Liver (tissue), 9 donors: ENCODE results near the gene KRT31. TPM values are rescaled to one million over a fixed set of nuclear protein-coding genes. Genes with fewer than 3 reads are reported as not detected.

Experiments
- DNase-seq: peaks from one replicate; pipeline ENCODE4 v3.0.0-alpha.2; 2017; ENCODE audit warnings: low spot score
- H3K27ac ChIP-seq, 2 donors: one replicate each; pipeline ENCODE4 v1.7.0; 2013; ENCODE audit warnings: inconsistent platforms in 2 of 2, low read length in 2 of 2, control low read depth in 1 of 2, low read depth in 1 of 2, mild to moderate bottlenecking in 1 of 2
- H3K27me3 ChIP-seq, 4 donors: one replicate each; pipeline versions ENCODE4 v1.6.1 to v1.7.0; 2013; ENCODE audit warnings: low read length in 3 of 4, inconsistent platforms in 1 of 4, mild to moderate bottlenecking in 1 of 4, moderate library complexity in 1 of 4; ENCODE audit not compliant: control insufficient read depth in 4 of 4, insufficient read depth in 4 of 4
- H3K36me3 ChIP-seq, 4 donors: one replicate each; pipeline versions ENCODE4 v1.6.1 to v1.7.0; 2013; ENCODE audit warnings: low read length in 3 of 4, mild to moderate bottlenecking in 3 of 4, low read depth in 1 of 4, moderate library complexity in 1 of 4; ENCODE audit not compliant: control insufficient read depth in 4 of 4, insufficient read depth in 3 of 4
- H3K4me1 ChIP-seq, 4 donors: one replicate each; pipeline versions ENCODE4 v1.6.1 to v1.7.0; 2013; ENCODE audit warnings: low read length in 3 of 4, mild to moderate bottlenecking in 3 of 4, moderate library complexity in 1 of 4; ENCODE audit not compliant: control insufficient read depth in 4 of 4, insufficient read depth in 4 of 4
- H3K4me3 ChIP-seq, 3 donors: one replicate each; pipeline versions ENCODE4 v1.6.1 to v1.7.0; 2013; ENCODE audit warnings: low read length in 3 of 3, control low read depth in 1 of 3, low read depth in 1 of 3, mild to moderate bottlenecking in 1 of 3
- H3K9ac ChIP-seq, 2 donors: one replicate each; pipeline ENCODE4 v1.7.0; 2013; ENCODE audit warnings: low read length in 2 of 2, mild to moderate bottlenecking in 2 of 2, moderate library complexity in 2 of 2, control low read depth in 1 of 2, low read depth in 1 of 2
- H3K9me3 ChIP-seq, 4 donors: one replicate each; pipeline versions ENCODE4 v1.6.1 to v1.7.0; 2013; ENCODE audit warnings: low read length in 3 of 4; ENCODE audit not compliant: control insufficient read depth in 4 of 4
- ATF3 ChIP-seq: IDR thresholded peaks from 2 replicates; pipeline ENCODE4 v1.6.1; 2016; ENCODE audit warnings: antibody characterized with exemption
- CTCF ChIP-seq: fragments of 150-350 bp; IDR thresholded peaks from 2 replicates; pipeline ENCODE4 v1.5.1; 2017; ENCODE audit warnings: improper control_type of control experiment, low read depth, low read length; ENCODE audit not compliant: missing input control
- EGR1 ChIP-seq, 2 donors: IDR thresholded peaks; 2 replicates each; pipeline ENCODE4 v1.6.1; 2016 to 2018; ENCODE audit warnings: antibody characterized with exemption in 2 of 2, low read depth in 2 of 2
- FOXA1 ChIP-seq: IDR thresholded peaks from 2 replicates; pipeline ENCODE4 v1.6.1; 2016; ENCODE audit warnings: antibody characterized with exemption
- FOXA2 ChIP-seq: IDR thresholded peaks from 2 replicates; pipeline ENCODE4 v1.6.1; 2016; ENCODE audit warnings: antibody characterized with exemption
- GABPA ChIP-seq, 2 donors: IDR thresholded peaks in 1 of 2; conservative IDR thresholded peaks in 1 of 2; 2 replicates each; pipeline ENCODE4 v1.6.1; 2016; ENCODE audit warnings: antibody characterized with exemption in 2 of 2, mild to moderate bottlenecking in 1 of 2, moderate library complexity in 1 of 2
- HNF4A ChIP-seq, 2 donors: conservative IDR thresholded peaks; 2 replicates each; pipeline ENCODE4 v1.6.1; 2016; ENCODE audit warnings: antibody characterized with exemption in 2 of 2, mild to moderate bottlenecking in 2 of 2
- HNF4G ChIP-seq: IDR thresholded peaks from 2 replicates; pipeline ENCODE4 v1.6.1; 2016; ENCODE audit warnings: antibody characterized with exemption
- JUND ChIP-seq, 2 donors: IDR thresholded peaks; 2 replicates each; pipeline ENCODE4 v1.6.1; 2016; ENCODE audit warnings: antibody characterized with exemption in 2 of 2
- MAX ChIP-seq: IDR thresholded peaks from 2 replicates; pipeline ENCODE4 v1.6.1; 2016; ENCODE audit warnings: antibody characterized with exemption
- NR2F2 ChIP-seq: IDR thresholded peaks from 2 replicates; pipeline ENCODE4 v1.6.1; 2016; ENCODE audit warnings: antibody characterized with exemption
- RAD21 ChIP-seq, 2 donors: IDR thresholded peaks; 2 replicates each; pipeline ENCODE4 v1.6.1; 2016; ENCODE audit warnings: antibody characterized with exemption in 2 of 2, mild to moderate bottlenecking in 2 of 2
- REST ChIP-seq: IDR thresholded peaks from 2 replicates; pipeline ENCODE4 v1.6.1; 2016; ENCODE audit warnings: antibody characterized with exemption, mild to moderate bottlenecking
- RXRA ChIP-seq, 2 donors: IDR thresholded peaks; 2 replicates each; pipeline ENCODE4 v1.6.1; 2017 to 2018; ENCODE audit warnings: antibody characterized with exemption in 2 of 2, mild to moderate bottlenecking in 1 of 2
- SP1 ChIP-seq: IDR thresholded peaks from 2 replicates; pipeline ENCODE4 v1.6.1; 2018; ENCODE audit warnings: antibody characterized with exemption, mild to moderate bottlenecking
- TAF1 ChIP-seq: conservative IDR thresholded peaks from 2 replicates; pipeline ENCODE4 v1.6.1; 2016; ENCODE audit warnings: antibody characterized with exemption, mild to moderate bottlenecking
- YY1 ChIP-seq: IDR thresholded peaks from 2 replicates; pipeline ENCODE4 v1.6.1; 2016; ENCODE audit warnings: antibody characterized with exemption, mild to moderate bottlenecking
- ZBTB33 ChIP-seq: IDR thresholded peaks from 2 replicates; pipeline ENCODE4 v1.6.1; 2016; ENCODE audit warnings: antibody characterized with exemption
- WGBS: extraction: QIAGEN DNeasy Blood & Tissue Kit; methylation state at CpG from one replicate; pipeline ENCODE4 v1.1.7; 2013; 5-methylcytosine and 5-hydroxymethylcytosine counted together
- polyA plus RNA-seq, 2 donors: library from polyadenylated mRNA; stranded (reverse) in 1 of 2; unstranded in 1 of 2; fragments of 200-250 nt in 1 of 2; fragments of >200 nt in 1 of 2; fragmentation: Nextera tagmentation in 1 of 2; extraction: Ambion mirVana in 1 of 2; gene quantifications; one replicate each; pipeline versions ENCODE4 v1.2.1 to v1.2.3, GENCODE V29; 2013 to 2015
- total RNA-seq, 2 donors: library from RNA; depleted of rRNA; stranded (reverse); fragments of >200 nt; gene quantifications; one replicate each; pipeline ENCODE4 v1.2.3, GENCODE V29; 2014
- donor health status: healthy.
- donor health status: healthy.
- donor health status: healthy.
- donor health status: healthy.
- donor health status: healthy.

KRT31 gene
- total and polyA plus RNA-seq, 4 donors = not detected

- TF ChIP-seq MAX = no peak
- no peak for TF ChIP-seq NR2F2
- no peak for TF ChIP-seq SP1
- TF ChIP-seq EGR1 (IDR thresholded peaks at IDR 0.05; ENCODE audit: low read depth in 2 of 2) = no peak
- no peak for TF ChIP-seq RXRA (IDR thresholded peaks at IDR 0.05)
- no peak for TF ChIP-seq FOXA2
- TF ChIP-seq RAD21 (IDR thresholded peaks at IDR 0.05) = no peak
- TF ChIP-seq YY1 = no peak
- TF ChIP-seq TAF1 = no peak
- TF ChIP-seq ATF3 = no peak
These were observed 47.2 kb upstream of the KRT31 start (continued) for GRCh38 chr17:41444640-41445039.

- no peak overlapping the region for H3K27ac ChIP-seq
- no peak for TF ChIP-seq MAX
- TF ChIP-seq HNF4A (conservative IDR thresholded peaks at IDR 0.05) = peak in 1 of 2 donors; percentile 44
- no peaks in the 10 kb centered on the region for H3K9me3 ChIP-seq
- 34% methylated on average over 1 of the region's 1 CpG for WGBS
- H3K4me3 ChIP-seq = no peak overlapping the region
- peaks cover 0 to 6% (median 0%) of the 10 kb centered on the region in 4 donors for H3K27me3 ChIP-seq
- DNase-seq = no peak
- no peak overlapping the region for H3K9ac ChIP-seq
- peaks cover 0 to 3% (median 0%) of the 10 kb centered on the region in 4 donors for H3K4me1 ChIP-seq
- H3K36me3 ChIP-seq = no peaks in the 10 kb centered on the region
These were observed 46.8 kb upstream of the KRT31 start for GRCh38 chr17:41444186-41444585.

- TF ChIP-seq CTCF = no peak
- TF ChIP-seq SP1 = no peak
- TF ChIP-seq HNF4A (conservative IDR thresholded peaks at IDR 0.05) = no peak
- no peak for TF ChIP-seq ATF3
- TF ChIP-seq MAX = no peak
- no peak for TF ChIP-seq JUND (IDR thresholded peaks at IDR 0.05)
- no peak for TF ChIP-seq EGR1 (IDR thresholded peaks at IDR 0.05; ENCODE audit: low read depth in 2 of 2)
- no peak for TF ChIP-seq RXRA (IDR thresholded peaks at IDR 0.05)
- TF ChIP-seq FOXA1 = no peak
- TF ChIP-seq HNF4G = no peak
- TF ChIP-seq FOXA2 = no peak
- no peak for TF ChIP-seq YY1
- no peak for TF ChIP-seq REST
- TF ChIP-seq TAF1 = no peak
- no peak for TF ChIP-seq RAD21 (IDR thresholded peaks at IDR 0.05)
- TF ChIP-seq NR2F2 = no peak
- TF ChIP-seq ZBTB33 = no peak
- TF ChIP-seq GABPA (IDR thresholded peaks at IDR 0.05 in 1 of 2, conservative IDR thresholded peaks at IDR 0.05 in 1 of 2) = no peak
- DNase-seq = no peak
- no peak overlapping the region for H3K9ac ChIP-seq
- H3K4me1 ChIP-seq = peaks cover 0 to 3% (median 0%) of the 10 kb centered on the region in 4 donors
- 83% methylated on average over 4 of the region's 4 CpGs for WGBS
- no peaks in the 10 kb centered on the region for H3K36me3 ChIP-seq
- H3K9me3 ChIP-seq = no peaks in the 10 kb centered on the region
- H3K4me3 ChIP-seq = no peak overlapping the region
- no peak overlapping the region for H3K27ac ChIP-seq
- H3K27me3 ChIP-seq = peaks cover 0 to 6% (median 0%) of the 10 kb centered on the region in 4 donors
These were observed 45.3 kb upstream of the KRT31 start for GRCh38 chr17:41442739-41443138.
